ENCODE data around the gene GID4.
"Not testable (repeated sequence)": the region's sequence is repeated elsewhere in the genome, so short reads cannot be mapped to it uniquely, and the experiment has no call there.

Gene GID4

DNA sequence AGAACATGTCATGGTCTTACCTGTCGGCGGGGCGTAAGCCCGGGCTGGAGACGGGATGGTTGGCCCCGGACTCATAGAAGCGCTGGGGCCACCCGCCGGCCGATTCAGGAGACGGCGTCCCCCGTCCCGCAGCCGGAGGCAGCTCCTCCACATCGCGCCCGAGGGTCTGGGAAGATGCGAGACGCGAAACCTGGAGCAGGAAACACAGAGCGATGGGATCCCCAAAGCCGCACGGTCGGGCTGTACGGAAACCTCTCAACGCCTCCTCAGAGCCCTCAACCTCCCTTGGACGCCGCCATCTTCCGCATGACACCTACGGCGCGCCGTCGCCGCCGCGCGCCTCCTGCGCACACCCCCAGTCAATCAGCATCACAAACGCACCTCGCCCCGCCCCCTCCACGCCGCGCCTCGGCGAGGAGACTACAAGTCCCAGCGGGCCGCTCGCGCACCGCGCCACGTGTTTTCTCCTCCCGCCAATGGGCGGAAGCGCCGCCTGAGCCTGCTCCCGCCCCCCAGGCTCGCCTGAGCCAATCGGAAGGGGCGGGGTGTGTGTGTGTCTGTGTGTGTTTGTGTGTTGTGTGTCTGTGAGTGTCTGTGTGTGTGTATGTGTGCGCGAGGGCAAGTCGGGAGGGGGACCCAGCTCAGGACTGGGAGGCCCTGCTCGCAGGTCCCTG lies at the start of gene GID4, which contains the start of gene ATPAF2:
GID4 (plus strand) TSS at position 548 of the 674 bp plus-strand sequence; CDS start at position 605, 57 bp downstream.
ATPAF2 (minus strand) TSS at position 308 of the 674 bp plus-strand sequence; CDS start at position 153, 155 bp downstream.
- peak; percentile 98 for DNase-seq

DNA sequence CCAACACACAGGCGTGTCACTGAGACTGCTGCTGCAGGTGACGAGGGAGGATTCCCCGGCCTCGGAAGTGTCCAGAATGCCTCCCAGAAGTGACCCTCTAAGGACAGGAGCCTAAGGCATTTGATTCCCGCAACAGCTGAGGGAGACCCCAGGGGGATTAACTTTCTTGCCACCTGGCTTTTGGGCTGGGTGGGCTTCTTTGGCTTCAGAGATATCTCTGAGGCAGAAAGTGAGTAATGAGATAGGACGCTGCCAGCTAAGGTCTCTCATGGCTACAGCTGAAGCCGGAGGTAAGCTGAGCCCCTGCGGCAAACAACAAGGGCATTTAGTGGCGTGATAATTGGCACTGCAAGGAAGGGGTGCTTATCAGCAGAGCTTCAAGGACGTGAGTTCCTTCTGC lies 49.6 kb upstream of the GID4 start:
- no peak for DNase-seq

DNA sequence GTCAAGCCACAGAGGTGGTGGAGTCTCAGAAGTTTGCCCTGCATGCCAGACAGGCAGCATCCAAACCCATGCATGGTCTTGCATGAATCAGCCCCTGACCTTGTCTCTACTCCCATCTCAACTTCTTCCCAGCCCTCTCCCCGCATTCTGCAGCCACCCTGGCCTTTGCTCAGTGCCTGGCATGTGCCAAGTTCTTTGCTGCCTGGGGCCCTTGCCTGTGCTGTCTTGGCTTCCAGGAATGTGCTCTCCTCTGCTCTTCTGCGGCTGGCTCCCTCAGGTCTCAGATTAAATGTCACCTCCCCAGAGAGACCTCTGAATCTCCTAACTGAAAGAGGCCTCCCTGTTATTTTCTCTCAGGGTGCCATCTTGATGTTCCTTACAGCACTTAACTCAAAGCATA lies 48.9 kb upstream of the GID4 start:
- peak; percentile 27 for DNase-seq

- DNase-seq, result no peak
Measured at GRCh38 chr17:17993366-17993765, 45.8 kb upstream of the GID4 start.

GRCh38 chr17:17993852-17994251 lies 45.4 kb upstream of the GID4 start:
- no peak for DNase-seq

DNA sequence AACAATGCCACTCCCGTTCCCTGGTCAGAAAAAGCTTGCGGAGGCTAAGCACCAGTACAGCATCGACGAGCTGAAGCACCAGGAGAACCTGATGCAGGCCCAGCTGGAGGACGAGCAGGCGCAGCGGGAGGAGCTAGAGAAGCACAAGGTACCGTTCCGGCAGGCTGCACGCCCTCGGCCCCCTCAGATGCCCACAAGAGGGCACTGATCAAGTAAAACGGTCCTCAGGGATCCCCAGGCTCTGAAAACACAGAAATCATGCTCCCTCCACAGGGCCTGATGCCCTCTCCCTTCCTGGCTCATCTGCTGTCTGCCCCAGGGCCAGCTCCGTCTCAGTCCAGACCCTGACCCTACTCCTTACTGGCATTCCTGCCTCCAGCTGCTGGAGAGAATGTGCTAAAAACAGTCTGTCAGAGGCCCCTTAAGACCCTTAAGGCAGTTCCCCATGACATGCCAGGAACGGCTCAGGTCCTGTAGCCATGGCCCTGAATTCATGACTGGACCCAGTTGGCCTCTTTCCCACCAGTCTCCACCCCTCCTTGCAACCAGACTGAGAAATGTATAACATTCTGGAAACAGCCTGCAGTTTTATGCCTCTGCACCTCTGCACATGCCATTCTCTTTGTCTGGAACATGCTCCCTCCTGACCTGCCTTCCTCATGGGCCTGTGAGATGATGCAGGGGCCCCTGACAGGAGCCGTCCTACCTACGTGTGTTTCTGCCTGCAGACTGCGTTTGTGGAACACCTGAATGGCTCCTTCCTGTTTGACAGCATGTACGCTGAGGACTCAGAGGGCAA lies 44.7 kb upstream of the GID4 start:
- peak; percentile 54 for DNase-seq

DNA sequence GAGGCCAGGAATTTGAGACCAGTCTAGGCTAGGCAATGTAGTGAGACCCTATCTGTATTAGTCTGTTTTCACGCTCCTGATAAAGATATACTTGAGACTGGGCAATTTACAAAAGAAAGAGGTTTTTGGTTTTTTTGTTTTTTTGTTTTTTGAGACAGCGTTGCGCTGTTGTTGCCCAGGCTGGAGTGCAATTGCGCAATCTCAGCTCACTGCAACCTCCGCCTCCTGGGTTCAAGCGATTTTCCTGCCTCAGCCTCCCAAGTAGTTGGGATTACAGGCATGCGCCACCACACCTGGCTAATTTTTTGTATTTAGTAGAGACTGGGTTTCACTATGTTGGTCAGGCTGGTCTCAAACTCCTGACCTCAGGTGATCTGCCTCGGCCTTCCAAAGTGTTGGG lies 43.3 kb upstream of the GID4 start:
- not testable (repeated sequence) for DNase-seq

DNA sequence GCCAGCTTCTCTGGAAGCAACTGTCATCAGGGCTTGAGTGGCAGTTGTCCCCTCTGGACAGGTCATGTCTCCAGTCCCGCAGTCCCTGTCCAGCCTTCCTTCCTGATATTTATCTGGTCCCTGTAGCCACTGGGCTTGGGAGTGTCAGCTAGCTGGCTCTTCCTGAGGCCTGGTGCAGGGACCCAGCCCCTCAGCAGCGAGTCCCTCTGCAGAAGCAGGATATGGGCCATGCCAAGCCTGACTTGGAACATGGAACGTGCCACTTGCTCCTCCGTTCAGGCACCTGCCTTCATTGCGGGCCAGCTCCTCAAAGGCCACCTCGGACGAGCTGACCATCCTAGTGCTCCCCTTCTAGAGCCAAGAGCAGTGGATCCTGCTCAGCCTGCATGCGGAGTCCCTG lies 40.3 kb upstream of the GID4 start:
- no peak for DNase-seq

GRCh38 chr17:17999364-18000029 lies 39.7 kb upstream of the GID4 start:
- DNase-seq, result peak; percentile 30

DNA sequence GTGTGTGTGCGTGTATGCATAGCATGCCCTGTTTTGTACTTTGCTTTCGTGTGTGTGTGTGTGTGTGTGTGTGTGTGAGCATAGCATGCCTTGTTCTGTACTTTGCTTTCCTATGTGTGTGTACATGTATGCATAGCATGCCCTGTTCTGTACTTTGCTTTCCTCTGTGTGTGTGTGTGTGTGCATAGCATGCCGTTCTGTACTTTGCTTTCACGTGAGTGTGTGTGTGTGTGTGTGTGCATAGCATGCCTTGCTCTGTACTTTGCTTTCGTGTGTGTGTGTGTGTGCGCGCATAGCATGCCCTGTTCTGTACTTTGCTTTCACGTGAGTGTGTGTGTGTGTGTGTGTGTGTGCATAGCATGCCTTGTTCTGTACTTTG lies 39.2 kb upstream of the GID4 start:
- DNase-seq, result no peak

GRCh38 chr17:18002171-18002570 lies 37.0 kb upstream of the GID4 start:
- DNase-seq, result no peak

DNA sequence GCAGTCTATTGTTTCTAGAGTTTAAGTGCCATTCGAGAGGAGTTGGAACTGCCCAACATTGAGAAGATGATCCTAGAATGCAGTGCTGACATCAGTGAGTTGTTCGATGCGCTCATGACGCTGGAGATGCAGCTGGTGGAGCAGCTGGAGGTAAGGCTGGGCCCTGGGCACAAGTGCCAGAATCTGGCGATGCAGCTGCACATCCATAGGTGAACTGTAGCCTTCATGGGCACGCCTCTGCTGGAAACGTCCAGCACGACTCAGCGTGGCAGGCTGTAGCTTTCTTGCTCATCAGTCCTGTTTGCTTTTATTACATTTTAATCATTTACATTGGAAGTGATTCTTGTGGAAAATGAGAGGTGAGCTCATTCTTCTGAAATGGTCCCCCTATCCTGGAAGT lies 34.9 kb upstream of the GID4 start:
- peak; percentile 79 for DNase-seq

- DNase-seq, result peak; percentile 33
Measured at GRCh38 chr17:18004884-18005305, 34.3 kb upstream of the GID4 start.

DNA sequence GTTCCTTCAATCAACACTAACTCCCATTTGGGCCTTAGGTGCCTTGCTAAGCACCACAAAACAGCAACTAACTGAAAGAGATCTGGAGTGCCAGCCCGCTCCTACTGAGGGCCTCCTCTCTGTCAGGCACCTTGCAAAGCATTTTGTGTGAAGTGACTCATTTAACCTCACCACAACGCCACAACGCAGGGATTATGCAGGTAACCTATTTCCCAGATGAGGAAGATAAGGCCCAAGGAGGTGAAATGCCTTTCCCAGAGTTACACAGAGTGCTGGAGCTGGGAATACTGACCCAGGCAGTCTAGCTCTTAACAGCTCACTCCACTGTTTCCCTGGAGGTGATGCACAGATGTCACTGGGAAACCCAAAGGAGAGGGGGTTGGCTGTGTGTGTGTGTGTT lies 33.7 kb upstream of the GID4 start:
- DNase-seq, result no peak

GRCh38 chr17:18006495-18007239 lies 32.5 kb upstream of the GID4 start:
- DNase-seq, result no peak

- DNase-seq, result no peak
Measured at GRCh38 chr17:18008496-18009268, 30.5 kb upstream of the GID4 start.

DNA sequence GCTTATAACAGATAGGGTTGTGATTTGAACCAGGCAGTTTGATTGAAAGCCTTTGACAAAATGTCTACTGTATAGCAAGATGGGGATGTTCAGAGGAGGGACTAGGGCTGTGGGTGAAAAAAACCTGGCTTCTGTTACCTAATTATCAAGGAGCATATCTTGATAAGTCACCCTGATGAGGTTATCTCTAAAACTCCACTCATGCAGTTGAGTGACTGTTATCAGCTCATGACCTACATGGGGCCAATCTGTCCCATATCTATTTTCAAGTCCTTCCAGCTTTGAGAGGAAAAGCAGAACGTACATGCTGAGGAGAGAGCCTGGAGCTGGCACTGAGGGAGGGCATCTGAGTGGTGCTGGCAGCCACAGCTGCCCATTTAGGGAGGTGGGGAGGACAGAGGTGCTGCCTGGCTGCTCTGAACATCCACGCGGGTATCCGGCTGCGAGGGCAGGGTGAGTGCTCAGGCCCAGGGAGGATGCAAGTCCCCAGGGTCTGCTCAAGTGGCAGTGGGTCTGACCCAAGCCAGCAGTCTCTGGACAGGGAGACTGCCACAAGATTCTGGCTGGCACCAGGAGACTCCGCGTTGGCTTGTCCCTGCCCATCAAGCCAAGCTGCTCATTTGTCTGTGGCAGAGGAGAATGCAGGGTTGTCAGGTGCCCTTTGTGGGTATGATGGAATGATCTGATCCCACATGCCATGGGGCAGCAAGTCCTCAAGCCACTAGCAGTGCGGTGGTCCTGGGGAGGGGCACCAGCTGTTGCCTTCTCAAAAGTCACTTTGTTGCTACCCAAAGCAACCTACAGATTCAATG lies 29.4 kb upstream of the GID4 start:
- no peak for DNase-seq

DNA sequence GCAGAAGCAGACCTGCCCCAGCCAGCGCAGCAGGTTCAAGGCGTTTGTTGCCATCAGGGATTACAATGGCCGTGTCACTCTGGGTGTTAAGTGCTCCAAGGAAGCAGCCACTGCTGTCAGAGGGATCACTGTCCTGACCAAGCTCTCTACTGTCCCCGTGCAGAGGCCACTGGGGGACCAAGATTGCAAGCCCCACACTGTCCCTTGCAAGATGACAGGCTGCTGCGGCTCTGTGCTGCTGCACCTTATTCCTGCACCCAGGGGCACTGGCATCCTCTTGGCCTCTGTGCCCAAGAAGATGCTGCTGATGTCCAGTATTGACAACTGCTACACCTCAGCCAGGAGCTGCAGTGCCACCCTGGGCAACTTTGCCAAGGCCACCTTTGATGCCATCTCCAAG lies 27.9 kb upstream of the GID4 start:
- DNase-seq, result no peak

- no peak for DNase-seq
Measured at GRCh38 chr17:18014006-18014405, 25.2 kb upstream of the GID4 start.

DNA sequence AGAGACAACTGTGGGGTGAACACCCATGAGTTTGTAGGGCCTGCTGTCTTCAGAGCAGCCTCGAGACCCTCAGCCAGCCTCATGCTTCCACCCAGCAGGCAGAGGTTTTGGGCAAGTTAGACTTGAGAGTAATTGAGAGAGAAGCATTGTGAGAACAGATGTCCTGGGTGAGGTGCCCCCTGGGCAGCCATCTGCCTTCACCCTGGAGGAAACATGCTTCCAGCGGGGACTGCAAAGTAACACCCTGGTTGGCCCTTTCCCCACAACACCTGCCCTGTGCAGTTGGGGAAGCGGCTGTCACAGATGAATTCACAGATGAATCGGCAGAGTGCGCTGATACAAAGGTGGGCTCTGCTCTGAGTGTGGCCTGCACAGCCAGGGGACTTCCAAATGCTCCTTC lies 23.6 kb upstream of the GID4 start:
- peak; percentile 98 for DNase-seq

DNA sequence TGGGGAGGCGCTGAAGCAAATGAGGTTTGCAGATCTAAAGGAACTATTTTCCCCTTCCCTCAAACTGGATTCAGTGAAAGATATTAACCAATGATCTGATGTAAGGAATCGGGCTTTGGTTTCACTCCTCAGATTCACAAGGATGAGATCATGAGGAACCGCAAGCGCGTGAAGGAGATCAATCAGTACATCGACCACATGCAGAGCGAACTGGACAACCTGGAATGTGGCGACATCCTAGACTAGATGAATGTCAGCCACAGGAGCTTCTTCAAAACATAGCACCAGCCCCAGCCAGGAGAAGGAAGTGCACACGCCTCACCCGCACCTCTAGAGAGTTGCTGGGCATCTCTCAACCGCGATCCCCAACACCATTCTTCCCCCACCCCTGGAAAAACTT lies 22.8 kb upstream of the GID4 start:
- no peak for DNase-seq

Data from NCI-H2171 treated with DMSO at 0.1 percent for 48 hours (cell line).